ENCODE results near the gene FGGY.

DNA sequence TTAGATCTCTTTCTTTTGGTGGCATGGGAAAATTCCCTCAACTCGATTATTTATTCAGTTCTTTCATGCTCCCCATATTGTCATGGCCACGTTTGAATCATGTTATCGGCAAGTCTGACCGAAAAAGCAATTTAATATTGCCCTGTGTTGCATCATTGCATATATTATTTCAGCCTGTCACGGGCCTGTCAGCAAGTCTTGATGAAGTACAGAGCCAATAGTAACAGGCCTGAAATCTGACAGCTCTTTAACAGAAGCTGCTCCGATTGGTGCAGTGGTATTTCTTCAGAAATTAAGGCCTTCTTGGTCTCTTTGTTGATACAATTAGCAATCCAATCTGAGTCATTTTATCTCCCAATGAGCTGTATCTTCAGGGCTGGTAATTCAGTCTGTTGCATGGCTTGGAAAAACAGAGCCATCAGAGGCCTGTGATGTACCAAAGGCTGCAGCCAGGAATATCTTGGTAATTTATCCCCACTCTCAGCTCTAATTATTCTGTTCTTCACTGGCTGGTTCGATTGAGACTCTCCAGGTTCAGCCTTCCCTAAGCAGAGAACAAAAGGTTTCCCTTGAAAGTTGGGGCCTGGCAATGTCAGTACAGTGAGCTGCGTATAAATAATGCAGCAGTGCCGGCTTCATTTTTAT lies 149.5 kb downstream of the FGGY start:
- TF ChIP-seq SUZ12 (IDR thresholded peaks at IDR 0.05; ENCODE audit: extremely low read depth, insufficient read depth, insufficient read length) (no peak), ZNF274 (IDR thresholded peaks at IDR 0.05; ENCODE audit: low read depth, low read length) (no peak), YY1 (IDR thresholded peaks at IDR 0.05; ENCODE audit: insufficient read depth, insufficient read length) (no peak)

All from NT2/D1 (cell line).